ENCODE measurements around the gene TTC6. TPM values are rescaled to one million over a fixed set of nuclear protein-coding genes. Genes with fewer than 3 reads are reported as not detected.

TTC6 gene
- total RNA-seq (10 to 100 TPM in 1 of 2 donors, 1 to 10 TPM in 1; 6.5 to 34.4 TPM), polyA plus RNA-seq (1 to 10 TPM in 1 of 2 donors, under 1 TPM in 1; 0.50 to 3.4 TPM)
- long read RNA-seq, donor 1, result 0 reads
- long read RNA-seq, donor 2, result 0 reads
- long read RNA-seq, donor 3, result 0 reads
- long read RNA-seq, donor 4, result 0 reads
- long read RNA-seq, donor 5, partial matches to known transcripts, result 12 of 13 reads
- long read RNA-seq, donor 5, other reads (novel, unspliced or antisense), result 0 of 13 reads

DNA sequence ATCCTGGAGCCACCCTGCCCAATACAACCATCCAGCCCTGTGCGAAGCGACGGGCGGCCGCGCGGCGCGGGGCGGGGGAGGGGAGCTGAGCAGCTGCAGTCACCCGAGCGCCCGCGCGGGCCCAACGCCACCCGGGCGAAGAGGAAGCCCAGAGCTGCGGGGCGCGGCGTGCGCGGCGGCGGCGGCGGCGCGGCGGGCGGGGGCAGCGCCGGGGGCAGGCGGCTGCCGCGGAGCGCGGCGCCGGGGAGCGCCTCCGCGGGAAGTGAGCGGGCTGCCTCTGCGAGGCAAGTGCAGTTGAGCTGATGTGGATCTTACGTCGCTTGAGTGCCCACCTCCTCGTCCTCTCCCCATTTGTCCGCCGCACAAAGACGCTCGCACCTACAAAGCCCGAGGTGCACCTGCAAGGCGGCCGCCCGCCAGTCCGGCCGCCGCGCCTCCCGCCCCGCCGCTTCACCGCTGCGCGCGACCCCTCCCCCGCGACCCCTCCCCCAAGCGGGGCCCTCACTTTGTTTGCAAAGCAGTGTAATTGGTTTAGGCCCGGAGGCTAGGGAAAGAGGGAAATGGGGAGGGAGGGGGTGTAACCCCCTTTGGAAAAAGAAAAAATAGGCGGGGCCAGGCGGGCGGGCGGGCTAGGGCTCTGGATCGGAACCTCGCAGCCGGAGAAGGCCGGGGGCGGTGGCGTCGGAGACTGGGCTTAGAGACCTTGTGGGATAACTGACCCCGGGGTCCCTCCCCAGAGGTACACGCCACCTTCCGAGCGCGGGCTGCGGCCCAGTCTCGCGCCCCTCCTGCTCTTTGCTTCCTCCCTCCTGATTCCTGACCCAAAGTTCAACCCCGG, at the start of gene TTC6, which contains the start of gene FOXA1:
Gene TTC6, plus strand, starts transcription at position 659 of the 838 bp plus-strand sequence. CDS start 26,436 bp downstream, outside the sequence.
Gene FOXA1, minus strand, starts transcription at position 279 of the 838 bp plus-strand sequence. Its CDS starts 277 bp downstream, at position 2.
- Histone ChIP-seq H3K27ac (ENCODE audit: low read depth in 1 of 2, low read length in 1 of 2) (peak within 1 kb of the TSS in 1 of 2 donors; percentile 92), H3K9me3 (ENCODE audit: control insufficient read depth in 4 of 4, insufficient read depth in 3 of 4, low read length in 3 of 4) (peaks cover 0 to 24% (median 0%) of the 10 kb centered on the region in 4 donors), H3K27me3 (ENCODE audit: control insufficient read depth in 3 of 3, insufficient read depth in 3 of 3, low read length in 2 of 3) (peaks cover 2 to 82% (median 77%) of the 10 kb centered on the region in 3 donors), H3K4me1 (ENCODE audit: control insufficient read depth in 5 of 5, insufficient read depth in 5 of 5, low read length in 5 of 5) (peaks cover 0 to 17% (median 5%) of the 10 kb centered on the region in 5 donors), H3K9ac (ENCODE audit: insufficient read depth in 1 of 2, low read length in 2 of 2) (peak within 1 kb of the TSS; percentile 54 to 72), H3K4me3 (peak within 1 kb of the TSS; percentile 56), H3K36me3 (ENCODE audit: control insufficient read depth in 4 of 4, insufficient read depth in 4 of 4, low read length in 4 of 4) (no peaks in the 10 kb centered on the region)
- ATAC-seq (ENCODE audit: insufficient read depth, low FRiP score), result peak; percentile 1
- no peak for TF ChIP-seq CTCF (IDR thresholded peaks at IDR 0.05; ENCODE audit: control extremely low read depth, extremely low read depth)
- 1% methylated on average over 73 to 92 of the region's 92 CpGs for WGBS, 2 donors
- peak; percentile 52 to 85 (median 84) for DNase-seq

DNA sequence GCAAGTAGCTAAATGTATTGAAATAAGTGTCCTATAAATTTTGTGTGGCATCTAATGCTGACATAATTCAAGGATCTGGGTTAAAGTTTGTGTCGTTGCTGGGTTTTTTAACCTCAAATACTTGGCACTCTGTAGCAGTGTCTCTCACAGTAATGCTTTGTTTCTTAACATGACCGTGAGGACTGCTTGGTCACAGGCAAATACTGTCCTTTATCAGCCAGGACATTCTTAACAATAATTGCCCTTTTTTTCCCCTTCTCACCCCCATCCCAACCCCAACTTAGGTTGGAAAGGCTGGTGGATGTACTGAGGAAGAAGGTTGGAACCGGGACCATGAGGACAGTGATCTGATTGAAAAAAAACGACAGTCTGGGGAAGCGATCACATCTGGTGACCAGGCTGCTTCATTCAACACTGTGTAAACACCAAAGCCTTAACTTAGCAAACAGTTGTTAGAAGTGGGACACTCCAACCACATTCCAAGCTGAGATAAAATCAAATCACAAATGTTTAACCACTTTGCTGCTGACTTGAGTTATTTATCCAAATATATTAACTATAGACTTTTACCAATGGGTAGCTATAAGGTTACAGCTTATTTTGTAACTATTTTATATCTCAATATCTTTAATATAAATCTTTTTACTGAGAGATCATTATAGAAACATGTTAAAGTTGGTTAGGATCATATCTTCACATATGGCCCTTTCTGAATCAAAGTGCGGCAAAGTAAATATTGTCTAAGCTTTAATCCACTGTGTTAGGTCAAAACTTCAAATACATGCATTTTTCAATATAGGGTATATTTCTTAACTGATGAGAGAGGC, 48.6 kb upstream of the TTC6 start:
- H3K4me3 ChIP-seq, result no peak overlapping the region
- H3K36me3 ChIP-seq (ENCODE audit: control insufficient read depth in 4 of 4, insufficient read depth in 4 of 4, low read length in 4 of 4), result no peaks in the 10 kb centered on the region
- H3K27ac ChIP-seq (ENCODE audit: low read depth in 1 of 2, low read length in 1 of 2), result peak overlapping the region in 1 of 2 donors; percentile 30
- H3K9me3 ChIP-seq (ENCODE audit: control insufficient read depth in 4 of 4, insufficient read depth in 3 of 4, low read length in 3 of 4), result no peaks in the 10 kb centered on the region
- H3K27me3 ChIP-seq (ENCODE audit: control insufficient read depth in 3 of 3, insufficient read depth in 3 of 3, low read length in 2 of 3), result no peaks in the 10 kb centered on the region
- no peaks in the 10 kb centered on the region for H3K4me1 ChIP-seq (ENCODE audit: control insufficient read depth in 5 of 5, insufficient read depth in 5 of 5, low read length in 5 of 5)
- no peak overlapping the region for H3K9ac ChIP-seq (ENCODE audit: insufficient read depth in 1 of 2, low read length in 2 of 2)
- TF ChIP-seq CTCF (IDR thresholded peaks at IDR 0.05; ENCODE audit: control extremely low read depth, extremely low read depth), result no peak
- DNase-seq (peak; percentile 10 to 31 (median 18)), ATAC-seq (ENCODE audit: insufficient read depth, low FRiP score) (peak; percentile 65)
- 52 to 67% methylated on average over 6 of the region's 6 CpGs for WGBS, 2 donors

DNA sequence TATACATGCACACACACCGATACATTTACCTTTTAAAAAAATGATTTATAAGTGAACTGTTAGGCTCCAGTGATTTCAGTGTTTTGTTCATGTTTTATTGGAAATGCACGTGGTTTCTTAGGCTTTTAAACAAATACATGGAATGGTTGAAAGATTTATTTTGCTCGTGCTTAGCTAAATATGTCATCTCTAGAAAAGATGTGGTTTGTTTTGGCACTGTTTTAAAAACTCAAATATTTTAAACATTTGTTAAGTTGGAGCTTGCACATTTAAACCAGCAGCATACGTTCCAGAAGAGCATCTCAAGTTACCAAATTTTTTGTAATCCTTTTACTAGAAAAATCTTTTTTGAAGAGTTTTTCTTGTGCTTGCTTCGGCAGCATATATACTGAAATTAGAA, 44.9 kb upstream of the TTC6 start:
- no peak for ATAC-seq (ENCODE audit: insufficient read depth, low FRiP score)

More for the DNA sequence above, 44.9 kb upstream of the TTC6 start:
- Histone ChIP-seq H3K9ac (ENCODE audit: insufficient read depth in 1 of 2, low read length in 2 of 2) (no peak overlapping the region), H3K27me3 (ENCODE audit: control insufficient read depth in 3 of 3, insufficient read depth in 3 of 3, low read length in 2 of 3) (no peaks in the 10 kb centered on the region), H3K27ac (ENCODE audit: low read depth in 1 of 2, low read length in 1 of 2) (no peak overlapping the region), H3K4me1 (ENCODE audit: control insufficient read depth in 5 of 5, insufficient read depth in 5 of 5, low read length in 5 of 5) (no peaks in the 10 kb centered on the region), H3K9me3 (ENCODE audit: control insufficient read depth in 4 of 4, insufficient read depth in 3 of 4, low read length in 3 of 4) (no peaks in the 10 kb centered on the region), H3K36me3 (ENCODE audit: control insufficient read depth in 4 of 4, insufficient read depth in 4 of 4, low read length in 4 of 4) (no peaks in the 10 kb centered on the region), H3K4me3 (no peak overlapping the region)
- WGBS, 2 donors, result 55 to 65% methylated on average over 5 of the region's 5 CpGs
- DNase-seq, result peak in 2 of 3 donors; percentile 18 to 27
- TF ChIP-seq CTCF (IDR thresholded peaks at IDR 0.05; ENCODE audit: control extremely low read depth, extremely low read depth), result no peak

Data from lung (tissue), 16 donors.